GM18909 (cell line): ENCODE results near the gene NR5A2.
A peak's percentile ranks its signal among the peaks of the same experiment; 100 is the strongest.

Experiments
- ATAC-seq: cut with Tn5 transposase; IDR thresholded peaks from one replicate; pipeline ENCODE4 v1.9.1; 2021; ENCODE audit warnings: mild to moderate bottlenecking; ENCODE audit not compliant: unreplicated experiment, poor library complexity

Gene NR5A2

GRCh38 chr1:200116324-200116723, 88.8 kb downstream of the NR5A2 start:
- no peak for ATAC-seq

DNA sequence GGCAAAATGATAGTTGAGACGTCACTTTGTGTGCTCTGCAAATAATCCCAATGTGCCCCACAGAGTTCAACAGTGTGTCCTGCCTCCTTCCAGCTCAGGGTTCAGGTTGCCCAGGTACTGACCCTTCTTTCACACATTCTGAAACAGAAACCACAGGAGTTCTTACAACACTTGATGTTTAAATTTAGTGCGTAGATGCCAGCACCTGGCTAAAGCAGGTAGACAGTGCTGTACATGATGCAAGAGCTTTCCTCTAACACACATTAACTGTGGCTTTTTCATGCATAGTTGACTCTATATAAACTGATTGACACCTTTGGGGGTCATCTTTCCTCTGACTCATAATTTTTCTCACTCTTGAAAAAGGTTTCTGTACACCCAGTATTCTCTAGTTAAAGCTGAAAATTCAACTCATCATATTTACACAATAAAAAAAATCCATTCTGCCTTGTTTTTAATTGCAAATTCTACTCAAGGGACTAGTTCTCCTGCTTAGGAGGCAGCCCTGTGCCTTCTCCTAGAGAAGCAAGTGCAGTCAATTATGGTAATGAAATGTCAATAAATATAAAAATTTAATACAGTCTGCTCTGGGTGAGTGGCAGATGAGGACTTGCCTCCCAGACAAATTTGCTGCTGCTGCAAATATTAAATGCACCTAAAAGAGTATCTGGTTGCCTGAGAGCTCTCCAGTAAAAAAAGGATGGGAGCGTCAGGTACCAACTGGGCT, 91.4 kb downstream of the NR5A2 start:
- ATAC-seq: no peak

- no peak for ATAC-seq
These were observed 93.9 kb downstream of the NR5A2 start for GRCh38 chr1:200121421-200121820.

DNA sequence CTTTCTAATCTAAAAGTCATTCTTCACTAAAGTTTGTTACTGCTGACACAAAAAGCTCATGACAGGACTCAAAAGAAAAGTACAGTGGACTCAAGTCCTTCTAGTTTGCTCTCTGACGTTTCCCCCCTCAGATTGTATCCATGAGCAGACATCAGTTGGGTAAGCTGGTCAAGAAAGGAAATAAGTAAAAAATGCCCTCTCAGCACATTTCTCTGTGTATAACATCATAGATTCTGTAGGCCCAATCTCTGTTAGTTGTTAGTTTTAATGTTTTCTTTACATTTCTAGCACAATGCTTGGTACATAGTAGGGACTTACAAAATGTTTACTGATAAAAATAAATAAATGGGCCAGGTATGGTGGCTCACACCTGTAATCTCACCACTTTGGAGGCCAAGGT, 96.8 kb downstream of the NR5A2 start:
- ATAC-seq: no peak

DNA sequence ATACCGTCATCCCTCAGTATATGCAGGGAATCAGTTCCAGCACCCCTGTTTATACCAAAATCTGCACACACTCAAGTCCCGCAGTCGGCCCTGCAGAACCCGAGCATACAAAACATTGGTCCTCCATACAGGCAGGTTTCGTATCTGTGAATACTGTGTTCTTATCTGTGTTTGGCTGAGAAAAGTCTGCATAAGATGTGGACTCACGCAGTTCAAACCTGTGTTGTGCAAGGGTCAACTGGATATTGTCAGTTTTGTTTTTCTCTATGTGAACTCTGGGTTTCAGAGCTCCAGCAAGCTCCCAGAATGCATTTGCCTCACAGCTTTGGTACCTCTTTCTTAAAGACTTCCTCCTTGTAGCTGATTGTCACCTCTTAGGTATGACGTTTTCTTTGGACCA, 100.6 kb downstream of the NR5A2 start:
- ATAC-seq: no peak

DNA sequence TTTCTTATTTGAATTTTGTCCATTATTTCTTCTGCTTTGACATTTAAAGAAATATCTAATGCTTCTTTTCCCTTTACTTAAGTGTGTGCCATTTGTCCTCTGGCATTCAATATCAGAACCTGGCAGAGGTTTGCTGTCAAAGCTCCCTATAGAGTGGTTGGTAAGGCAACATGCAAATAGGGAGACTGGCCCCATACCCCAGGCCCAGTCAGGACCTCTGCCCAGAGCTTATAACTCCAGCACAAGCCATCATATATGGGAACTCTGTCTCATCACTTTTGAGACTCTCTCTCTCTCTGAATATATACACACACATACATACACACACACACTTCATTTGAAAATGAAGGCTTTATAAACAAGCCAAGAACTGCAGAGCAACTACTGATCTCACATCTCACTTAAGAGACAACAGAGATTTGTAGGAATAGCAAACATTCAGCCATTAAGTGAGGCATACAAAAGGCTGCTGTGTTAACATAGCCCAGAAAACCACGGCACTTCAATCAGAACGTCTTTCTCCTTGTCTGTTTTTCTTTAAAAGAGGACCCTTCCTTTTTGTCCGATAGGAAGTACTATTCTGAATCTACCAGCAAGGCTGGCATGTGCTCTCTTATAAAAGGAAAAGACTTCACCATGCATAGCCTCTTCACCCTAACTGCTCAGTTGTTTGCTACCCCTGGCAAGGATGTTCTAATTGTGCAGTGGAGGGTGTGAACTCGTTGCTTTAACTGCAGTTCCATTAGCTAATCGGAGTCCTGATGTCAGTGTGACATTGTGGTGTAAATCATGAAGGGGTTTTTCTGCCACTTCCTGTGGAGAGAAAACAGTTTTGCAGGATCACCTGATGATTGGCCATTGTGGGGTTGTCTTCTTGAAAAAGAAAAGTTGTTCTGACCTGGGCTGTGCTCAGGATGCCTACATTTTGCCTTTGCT, 101.7 kb downstream of the NR5A2 start:
- peak; percentile 71 for ATAC-seq

GRCh38 chr1:200130552-200130951, 103.0 kb downstream of the NR5A2 start:
- no peak for ATAC-seq

GRCh38 chr1:200131551-200132125, 104.1 kb downstream of the NR5A2 start:
- ATAC-seq: no peak

GRCh38 chr1:200133123-200133522, 105.6 kb downstream of the NR5A2 start:
- ATAC-seq: no peak

DNA sequence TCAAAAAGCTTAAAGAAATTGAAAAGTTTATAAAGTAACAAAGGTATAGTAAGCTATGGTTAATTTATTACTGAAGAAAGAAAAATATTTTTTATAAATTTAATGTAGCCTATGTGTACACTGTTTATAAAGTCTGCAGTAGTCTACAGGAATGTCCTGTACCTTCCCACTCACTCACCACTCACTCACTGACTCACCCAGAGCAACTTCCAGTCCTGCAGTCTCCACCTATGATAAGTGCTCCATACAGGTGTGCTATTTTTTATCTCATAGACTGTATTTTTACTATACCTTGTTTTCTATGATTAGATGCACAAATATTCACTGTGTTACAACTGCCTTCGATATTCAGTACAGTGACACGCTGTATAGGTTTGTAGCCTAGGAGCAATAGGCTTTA, 106.6 kb downstream of the NR5A2 start:
- ATAC-seq: no peak

DNA sequence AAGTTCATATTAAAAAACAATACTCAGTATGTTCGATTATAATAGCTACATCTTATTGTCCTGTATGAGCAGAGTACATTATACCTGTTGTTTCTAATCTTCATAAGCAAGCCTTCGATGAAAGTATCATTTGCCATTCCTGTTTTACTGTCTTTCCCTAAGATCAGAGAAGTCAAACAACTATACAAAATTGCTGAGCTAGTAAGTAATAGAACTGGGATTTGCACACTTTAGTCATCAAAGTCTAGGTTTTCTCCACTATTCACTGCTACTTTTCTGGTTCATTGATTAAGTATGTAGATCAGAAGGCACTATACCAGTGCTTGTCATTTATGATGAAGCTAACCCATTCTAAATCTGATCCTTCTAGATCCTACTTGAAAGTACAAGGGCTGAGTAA, 108.9 kb downstream of the NR5A2 start:
- no peak for ATAC-seq

- peak; percentile 90 for ATAC-seq
These were observed 112.2 kb downstream of the NR5A2 start for GRCh38 chr1:200139661-200140250.

DNA sequence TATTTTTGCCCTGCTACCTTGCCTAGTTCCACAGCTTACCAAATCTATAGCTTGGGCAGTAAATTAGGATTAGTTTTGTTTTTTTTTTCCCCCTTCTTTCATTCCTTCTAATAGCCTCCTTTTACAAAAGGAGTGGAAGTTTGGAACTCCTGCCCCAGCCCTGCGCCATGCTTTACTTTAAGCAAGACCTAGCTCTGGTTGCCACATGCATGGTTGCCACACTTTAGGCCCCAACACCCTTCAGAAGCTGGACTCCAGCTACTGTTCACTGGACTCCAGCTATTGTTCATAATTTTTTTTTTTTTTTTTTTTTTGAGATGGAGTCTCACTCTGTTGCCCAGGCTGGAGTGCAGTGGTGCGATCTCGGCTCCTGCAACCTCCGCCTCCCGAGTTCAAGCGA, 115.8 kb downstream of the NR5A2 start:
- ATAC-seq: no peak

GRCh38 chr1:200146100-200146499, 118.6 kb downstream of the NR5A2 start:
- peak; percentile 42 for ATAC-seq

DNA sequence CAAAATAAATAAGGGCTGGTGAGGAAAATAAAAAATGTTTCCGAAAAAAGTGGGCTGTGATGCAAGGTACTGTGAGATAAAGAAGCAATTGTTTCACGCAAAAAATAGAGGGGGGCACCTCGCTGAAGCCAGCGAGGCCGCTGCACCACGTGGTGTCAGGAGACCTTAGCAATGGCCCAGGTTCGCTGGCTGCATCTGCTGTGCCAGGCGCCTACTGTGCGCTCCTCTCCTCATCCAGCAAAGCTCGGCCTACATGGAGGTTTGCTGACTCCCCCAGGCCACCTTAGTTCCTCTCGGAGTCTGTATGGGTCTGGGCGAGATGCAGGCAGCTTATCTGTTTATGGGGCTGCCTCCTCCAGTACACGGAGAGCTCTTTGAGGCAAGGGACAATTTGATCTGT, 119.6 kb downstream of the NR5A2 start:
- no peak for ATAC-seq

- ATAC-seq: no peak
These were observed 120.2 kb downstream of the NR5A2 start for GRCh38 chr1:200147742-200148141.

DNA sequence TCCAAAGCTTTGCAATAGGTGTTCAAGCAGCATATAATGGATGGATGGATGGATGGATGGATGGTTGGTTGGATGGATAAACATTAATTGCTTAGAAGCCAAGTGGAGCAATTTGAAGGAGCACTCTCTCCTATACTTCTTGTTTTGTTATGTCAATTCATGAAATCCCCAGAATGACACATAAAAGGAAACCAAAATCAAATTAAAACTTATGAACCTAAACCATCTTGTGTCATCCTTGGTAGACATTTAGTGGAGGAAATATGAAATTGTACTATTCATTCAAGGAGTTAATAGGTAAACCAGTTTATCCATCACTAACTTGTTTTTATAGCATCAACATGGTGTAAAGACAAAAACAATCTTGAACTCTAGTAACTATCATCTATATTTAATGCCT, 122.5 kb downstream of the NR5A2 start:
- no peak for ATAC-seq

- peak; percentile 35 for ATAC-seq
These were observed 123.2 kb downstream of the NR5A2 start for GRCh38 chr1:200150721-200151120.

DNA sequence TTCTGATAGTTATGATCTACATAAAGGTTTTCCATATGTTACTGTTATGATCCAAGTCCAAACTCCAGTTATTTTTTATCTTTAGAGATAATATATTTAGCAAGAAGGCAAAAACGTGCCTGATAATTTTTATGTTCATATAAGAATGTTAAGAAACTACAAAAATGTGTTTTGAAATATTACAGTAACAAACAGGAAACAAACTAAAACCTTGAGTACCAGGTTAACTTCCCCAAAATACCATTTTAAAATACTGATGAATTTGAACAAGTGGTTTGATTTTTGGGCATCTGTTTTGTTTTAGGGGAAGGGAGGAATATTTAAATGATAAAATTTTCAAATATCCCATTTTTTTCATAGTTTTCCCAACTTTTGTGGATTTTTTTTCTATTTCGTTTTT, 124.8 kb downstream of the NR5A2 start:
- no peak for ATAC-seq

DNA sequence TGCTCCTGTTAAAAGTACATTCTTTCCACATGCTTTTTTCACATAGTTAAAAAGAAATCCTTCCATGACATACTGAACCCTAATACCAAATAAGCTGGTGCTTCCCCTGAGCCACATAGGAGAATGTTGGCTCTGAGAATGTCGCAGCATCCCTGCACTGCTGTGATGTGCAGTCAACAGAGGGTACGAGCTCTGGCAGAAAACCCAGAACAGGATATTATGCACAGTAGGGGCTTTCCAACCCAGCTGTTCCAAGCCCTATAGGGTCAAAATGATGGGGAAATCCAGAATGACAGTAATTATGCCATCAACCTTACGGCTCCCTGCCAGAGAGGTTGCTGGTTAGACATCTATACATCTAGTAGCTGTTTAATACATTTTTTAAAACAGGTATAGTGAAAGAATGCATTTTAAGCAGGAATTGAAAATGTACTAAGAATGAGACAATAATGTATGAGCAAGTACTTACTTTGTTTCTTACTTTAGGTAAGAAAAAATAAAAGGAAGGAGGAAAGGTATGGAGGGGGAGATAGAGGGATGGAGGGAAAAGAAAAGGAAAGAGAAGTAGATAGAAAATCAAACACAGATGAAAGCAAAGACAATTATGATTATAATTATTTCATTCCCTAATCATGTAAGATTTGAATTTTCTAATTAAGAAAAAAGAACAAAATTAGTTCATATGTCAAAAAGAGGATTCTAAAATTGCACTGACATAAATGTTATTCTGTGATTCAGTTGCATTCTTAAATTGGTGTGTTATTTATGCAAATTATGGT, 126.0 kb downstream of the NR5A2 start:
- ATAC-seq: peak; percentile 63
